Inflammatory macrophage (primary cell): Measurements from ENCODE around the gene PLCB3.

ENCODE experiments used
- DNase-seq, 2 donors: peaks; one replicate each; pipeline ENCODE4 v3.0.0-alpha.2; 2020 to 2022

Gene PLCB3

DNA sequence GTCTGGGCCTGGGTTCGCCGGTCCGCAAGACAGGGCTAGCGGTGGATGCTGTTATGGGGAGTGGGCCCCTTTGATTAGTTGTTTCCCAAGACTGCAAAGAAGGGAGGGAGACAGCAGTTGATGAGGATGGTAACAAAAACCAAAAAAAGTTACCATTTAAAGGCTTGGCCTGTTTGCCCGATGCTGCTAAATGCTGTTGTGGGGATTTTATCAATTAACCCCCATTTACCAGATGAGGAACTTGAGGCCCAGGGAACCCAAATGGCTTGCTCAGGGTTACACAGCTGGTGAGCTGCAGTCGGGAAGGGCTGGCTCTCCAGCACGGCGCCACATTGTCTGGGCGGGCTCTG lies 28.7 kb upstream of the PLCB3 start:
- no peak for DNase-seq

DNA sequence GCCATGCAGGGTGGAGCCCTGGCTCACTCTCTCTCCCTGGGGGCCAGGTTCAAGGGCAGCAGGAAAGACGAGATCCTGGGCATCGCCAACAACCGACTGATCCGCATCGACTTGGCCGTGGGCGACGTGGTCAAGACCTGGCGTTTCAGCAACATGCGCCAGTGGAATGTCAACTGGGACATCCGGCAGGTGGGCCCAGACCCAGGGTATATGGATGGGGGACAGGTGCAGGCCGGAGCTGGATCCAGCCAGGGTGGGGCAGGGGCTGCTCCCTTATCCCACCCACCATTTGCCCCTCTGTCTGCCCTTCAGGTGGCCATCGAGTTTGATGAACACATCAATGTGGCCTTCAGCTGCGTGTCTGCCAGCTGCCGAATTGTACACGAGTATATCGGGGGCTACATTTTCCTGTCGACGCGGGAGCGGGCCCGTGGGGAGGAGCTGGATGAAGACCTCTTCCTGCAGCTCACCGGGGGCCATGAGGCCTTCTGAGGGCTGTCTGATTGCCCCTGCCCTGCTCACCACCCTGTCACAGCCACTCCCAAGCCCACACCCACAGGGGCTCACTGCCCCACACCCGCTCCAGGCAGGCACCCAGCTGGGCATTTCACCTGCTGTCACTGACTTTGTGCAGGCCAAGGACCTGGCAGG lies 28.2 kb upstream of the PLCB3 start:
- no peak for DNase-seq

DNA sequence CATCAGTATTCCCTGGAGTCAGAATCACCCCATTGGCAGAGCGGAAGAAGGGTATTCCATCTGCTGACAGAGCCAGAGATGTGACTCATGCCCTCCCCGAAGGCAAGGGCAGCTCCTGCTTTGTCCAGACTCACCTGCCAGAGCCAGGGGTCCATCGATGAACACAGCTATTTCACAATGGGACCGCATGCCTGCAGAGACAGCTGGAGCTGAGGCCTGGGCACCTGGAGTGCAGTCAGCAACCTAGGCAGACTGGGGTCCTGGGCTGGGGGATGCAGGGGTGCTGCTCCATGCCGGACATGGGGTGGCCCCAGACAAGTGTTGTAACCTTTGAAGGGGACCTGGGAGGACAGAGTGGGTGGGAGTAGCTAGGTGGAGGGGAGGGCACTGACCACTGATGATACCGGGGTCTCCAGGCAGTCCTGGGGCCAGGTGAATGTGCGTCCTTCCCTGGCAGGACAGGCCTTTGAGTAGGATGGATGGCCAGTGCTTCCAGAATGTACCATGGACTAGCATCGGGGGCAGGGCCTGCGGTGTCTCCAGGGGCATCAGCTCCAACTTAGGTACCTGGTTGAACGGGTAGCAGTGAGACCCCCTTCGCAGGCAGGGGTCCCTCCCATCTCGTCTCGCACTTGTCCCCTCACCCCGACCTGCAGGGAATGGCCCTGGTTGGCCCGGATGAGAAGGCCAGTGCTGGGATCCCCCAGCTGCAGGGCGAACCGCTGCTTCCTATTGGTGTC lies 27.0 kb upstream of the PLCB3 start:
- no peak for DNase-seq

DNA sequence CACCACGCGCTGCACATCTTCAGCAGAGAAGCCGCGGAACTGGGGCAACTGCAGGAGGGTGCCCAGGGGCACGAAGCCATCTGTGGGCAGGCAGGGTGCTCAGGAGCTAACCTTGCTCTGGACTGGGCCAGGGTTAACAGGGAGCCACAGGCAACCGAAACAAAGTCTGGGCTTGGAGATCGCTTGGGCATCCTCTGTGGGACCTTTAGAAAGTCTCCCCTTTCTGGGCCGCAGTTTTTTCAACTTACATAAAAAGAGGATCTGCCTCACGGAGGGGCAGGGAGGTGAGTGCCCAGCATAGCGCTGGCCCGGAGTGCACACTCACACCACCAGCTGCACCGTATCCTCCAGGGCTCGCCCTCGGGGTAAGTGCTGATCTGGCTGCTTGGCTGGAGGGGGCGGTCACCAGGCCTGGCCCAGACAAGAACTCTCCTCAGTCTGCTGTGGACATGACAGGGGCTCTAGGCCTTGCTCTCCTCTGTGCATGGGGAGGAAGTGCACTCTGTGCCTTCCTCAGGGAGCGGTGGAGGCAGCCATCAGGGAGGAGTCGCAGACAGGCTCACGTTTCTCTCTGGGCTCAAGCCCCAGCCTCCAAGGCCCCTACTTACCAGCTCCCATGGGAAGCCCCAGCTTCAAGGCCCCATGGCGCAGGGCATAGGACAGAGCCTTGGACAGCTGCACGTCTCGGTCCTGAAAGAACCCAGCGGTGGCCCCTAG lies 26.3 kb upstream of the PLCB3 start:
- peak in 1 of 2 donors; percentile 55 for DNase-seq

DNA sequence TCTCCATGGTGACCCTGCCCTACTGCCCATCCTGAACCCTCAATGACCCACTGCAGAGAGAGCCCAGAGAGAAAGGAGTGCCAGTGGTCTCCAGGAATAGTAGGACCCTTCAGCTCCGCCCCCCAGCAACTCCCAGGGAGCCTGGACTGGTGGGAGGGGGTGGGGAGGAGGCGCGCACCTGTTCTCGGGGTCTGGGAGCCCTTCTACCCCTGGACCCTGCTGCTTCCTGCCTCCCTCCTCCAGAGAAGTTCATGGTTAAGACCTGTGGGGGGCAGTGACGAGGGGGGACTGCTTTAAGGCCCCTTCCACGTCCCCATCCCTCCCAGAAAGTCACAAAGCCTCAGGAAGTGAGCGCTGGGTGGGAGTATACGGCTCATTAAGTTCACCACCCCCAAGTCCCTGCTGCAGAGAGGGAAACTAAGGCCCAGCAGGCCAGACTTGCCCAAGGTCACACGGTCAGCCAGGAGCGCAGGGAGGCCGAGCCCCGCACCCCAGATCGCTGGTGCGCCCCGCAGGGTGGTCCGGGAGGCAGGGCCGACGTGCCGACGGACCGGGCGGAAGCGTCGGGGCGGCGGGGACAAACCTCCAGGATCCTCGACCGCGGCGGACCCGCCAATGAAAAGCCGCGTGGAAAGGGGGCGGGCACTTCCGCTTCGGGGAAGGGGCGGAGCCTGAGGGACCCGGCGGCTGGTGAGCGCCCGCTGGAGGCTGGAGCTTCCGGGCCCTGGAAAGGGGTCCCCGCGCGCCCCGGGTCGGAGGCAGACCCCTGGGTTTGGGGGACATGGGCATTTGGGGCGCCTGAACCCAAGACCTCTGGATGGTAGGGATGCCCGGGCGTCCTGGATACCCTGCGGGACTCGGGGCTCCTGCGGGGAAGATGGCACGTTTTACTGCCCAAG lies 25.5 kb upstream of the PLCB3 start, which contains the start of the genes NUDT22 and TRPT1:
Gene NUDT22 (plus strand): TSS at position 667 of the 899 bp plus-strand sequence. CDS start 379 bp downstream, outside the sequence.
Gene TRPT1 (minus strand): TSS at position 579 of the 899 bp plus-strand sequence. CDS start 326 bp downstream, at position 253.
- DNase-seq: peak; percentile 92 to 94

DNA sequence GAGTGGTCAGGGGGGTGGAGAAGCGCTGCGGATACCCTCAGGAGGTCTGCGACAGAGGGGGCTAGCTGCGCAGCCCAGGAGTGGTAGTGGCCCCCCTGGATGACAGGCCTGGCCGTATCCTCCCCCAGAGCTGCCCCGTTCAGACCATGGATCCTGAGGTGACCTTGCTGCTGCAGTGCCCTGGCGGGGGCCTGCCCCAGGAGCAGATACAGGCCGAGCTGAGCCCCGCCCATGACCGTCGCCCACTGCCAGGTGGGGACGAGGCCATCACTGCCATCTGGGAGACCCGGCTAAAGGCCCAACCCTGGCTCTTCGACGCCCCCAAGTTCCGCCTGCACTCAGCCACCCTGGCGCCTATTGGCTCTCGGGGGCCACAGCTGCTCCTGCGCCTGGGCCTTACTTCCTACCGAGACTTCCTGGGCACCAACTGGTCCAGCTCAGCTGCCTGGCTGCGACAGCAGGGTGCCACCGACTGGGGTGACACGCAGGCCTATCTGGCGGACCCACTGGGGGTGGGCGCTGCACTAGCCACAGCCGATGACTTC lies 24.8 kb upstream of the PLCB3 start:
- peak; percentile 82 to 93 for DNase-seq

DNA sequence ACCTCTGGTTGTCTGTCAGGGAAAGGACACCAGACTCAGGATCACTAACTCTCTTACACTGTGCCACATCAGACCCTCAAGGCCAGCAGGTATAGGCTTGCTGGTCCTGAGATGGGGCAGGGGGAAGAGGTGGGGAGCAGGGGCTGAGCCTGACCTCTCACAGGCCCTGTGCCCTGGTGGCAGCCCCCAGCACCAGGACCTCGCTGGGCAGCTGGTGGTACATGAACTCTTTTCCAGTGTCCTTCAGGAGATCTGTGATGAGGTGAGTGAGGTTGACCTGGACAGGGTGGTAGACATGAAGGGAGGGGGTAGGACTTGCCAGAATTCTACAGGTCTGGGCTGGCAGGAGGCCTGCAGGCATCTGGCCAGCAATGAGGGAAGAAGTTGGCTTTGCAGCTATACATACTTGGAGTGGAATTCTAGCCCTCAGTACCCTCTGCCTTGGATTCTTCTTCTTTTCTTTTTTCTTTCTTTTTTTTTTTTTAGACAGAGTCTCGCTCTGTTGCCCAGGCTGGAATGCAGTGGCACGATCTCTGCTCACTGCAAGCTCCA lies 23.8 kb upstream of the PLCB3 start:
- DNase-seq: no peak

DNA sequence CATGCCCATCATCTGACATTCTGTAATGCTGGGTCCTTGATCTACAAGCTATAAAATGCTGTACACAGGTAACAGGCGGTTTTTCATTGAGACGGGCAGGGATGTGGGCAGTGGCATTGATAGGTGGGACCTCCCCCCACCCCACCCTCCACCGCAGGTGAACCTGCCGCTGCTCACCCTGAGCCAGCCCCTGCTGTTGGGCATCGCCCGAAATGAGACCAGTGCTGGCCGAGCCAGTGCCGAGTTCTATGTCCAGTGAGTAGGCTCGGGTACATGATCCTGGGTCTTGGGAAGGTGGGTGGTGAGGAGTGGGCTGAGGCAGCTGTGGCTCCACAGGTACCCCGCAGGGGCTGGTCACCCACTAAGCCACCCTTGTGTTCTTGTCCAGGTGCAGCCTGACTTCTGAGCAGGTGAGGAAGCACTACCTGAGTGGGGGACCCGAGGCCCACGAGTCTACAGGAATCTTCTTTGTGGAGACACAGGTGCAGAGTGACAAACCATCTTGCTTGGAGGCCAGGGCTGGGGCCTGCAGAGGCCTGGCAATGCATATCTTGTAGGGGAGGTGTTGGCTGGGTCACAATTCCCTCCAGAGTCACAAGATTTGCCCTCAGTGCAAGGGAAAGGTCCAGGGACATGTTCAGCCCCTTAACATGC lies 22.1 kb upstream of the PLCB3 start:
- DNase-seq: no peak

DNA sequence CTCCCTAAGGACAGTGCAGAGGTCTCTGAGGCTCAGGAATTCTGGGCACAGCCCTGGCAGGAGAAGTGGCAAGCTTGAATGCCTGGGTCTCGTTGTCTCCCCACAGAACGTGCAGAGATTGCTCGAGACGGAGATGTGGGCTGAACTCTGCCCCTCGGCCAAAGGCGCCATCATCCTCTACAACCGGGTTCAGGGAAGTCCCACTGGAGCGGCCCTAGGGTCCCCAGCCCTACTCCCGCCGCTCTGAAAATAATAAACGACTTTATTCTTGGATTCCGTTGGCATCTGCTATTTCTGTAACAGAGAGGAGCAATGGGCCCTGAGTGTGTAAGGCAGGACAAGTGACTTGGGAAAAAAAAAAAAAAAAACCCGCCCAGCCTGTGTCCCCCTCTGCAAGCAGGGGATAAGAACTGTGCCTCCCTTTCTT lies 21.6 kb upstream of the PLCB3 start:
- no peak for DNase-seq

DNA sequence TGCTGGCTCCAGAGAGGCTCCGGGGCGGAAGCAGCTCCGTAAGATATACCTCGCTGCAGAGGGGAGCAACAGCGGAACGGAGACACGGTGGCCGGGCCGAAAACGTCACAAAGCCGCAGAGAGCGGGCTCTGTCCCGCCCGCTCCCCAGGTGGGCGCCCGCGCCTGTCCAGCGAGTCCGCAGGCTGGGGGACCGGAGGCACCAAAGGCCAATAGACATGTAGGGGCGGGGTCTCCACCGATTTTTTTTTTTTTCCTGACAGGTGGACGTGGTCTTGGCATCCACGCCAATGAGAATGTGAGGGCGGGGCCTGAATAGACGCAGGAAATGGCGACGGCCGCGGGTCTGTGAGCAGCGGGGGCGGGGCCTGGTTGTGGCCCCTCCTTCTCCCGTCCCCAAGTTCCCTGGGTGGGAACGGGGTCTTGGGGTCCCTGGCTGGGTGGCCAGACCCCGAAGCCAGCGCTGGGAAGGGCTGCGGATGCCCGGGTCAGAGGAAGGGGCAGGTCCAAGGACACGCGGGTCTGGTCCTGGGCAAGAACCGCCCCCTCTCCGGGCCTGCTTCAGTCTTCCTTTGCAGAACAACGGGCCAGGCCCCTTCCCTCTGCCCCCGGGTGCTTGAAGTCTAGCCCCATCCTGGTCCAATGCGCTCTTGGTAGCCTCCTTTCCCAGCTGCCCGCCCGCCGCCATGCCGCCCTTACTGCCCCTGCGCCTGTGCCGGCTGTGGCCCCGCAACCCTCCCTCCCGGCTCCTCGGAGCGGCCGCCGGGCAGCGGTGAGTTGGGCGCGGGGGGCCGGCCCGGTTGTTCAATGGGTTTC lies 21.0 kb upstream of the PLCB3 start, which contains the start of gene DNAJC4:
Gene DNAJC4 (plus strand): TSS at position 378 of the 814 bp plus-strand sequence. CDS start 307 bp downstream, at position 685.
- peak; percentile 73 to 86 for DNase-seq

DNA sequence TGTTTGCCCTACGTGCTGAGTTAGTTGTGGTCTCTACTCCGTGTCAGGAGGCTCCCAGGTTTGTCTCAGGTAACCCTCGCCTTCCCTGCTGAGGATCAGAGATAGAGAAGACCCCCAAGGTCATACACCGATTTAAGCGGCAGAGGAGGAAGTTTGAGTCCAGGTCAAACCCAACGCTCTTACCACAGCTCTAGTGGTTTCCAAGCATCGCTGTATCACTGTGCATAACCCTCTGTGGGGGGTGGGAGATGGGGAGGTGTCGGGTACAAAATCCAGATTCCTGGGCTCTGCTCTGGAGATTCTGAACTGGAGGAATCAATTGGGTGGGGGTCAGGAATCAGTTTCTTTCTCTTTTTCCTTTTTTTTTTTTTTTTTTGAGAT lies 20.4 kb upstream of the PLCB3 start:
- DNase-seq: no peak

DNA sequence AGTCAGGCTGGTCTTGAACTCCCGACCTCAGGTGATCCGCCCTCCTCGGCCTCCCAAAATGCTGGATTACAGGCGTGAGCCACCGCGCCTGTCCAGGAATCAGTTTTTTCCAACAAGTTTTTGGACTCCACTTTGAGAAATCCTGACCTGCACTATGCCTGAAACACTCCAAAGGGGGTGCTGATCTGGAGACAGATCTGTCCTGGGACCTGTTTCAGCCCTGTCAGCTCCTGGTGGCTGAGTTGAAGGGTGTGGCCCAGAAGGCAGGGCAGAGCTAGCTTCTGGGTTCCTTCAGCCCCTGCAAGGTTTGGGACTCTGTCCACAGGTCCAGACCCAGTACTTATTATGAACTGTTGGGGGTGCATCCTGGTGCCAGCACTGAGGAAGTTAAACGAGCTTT lies 19.8 kb upstream of the PLCB3 start:
- no peak for DNase-seq

DNA sequence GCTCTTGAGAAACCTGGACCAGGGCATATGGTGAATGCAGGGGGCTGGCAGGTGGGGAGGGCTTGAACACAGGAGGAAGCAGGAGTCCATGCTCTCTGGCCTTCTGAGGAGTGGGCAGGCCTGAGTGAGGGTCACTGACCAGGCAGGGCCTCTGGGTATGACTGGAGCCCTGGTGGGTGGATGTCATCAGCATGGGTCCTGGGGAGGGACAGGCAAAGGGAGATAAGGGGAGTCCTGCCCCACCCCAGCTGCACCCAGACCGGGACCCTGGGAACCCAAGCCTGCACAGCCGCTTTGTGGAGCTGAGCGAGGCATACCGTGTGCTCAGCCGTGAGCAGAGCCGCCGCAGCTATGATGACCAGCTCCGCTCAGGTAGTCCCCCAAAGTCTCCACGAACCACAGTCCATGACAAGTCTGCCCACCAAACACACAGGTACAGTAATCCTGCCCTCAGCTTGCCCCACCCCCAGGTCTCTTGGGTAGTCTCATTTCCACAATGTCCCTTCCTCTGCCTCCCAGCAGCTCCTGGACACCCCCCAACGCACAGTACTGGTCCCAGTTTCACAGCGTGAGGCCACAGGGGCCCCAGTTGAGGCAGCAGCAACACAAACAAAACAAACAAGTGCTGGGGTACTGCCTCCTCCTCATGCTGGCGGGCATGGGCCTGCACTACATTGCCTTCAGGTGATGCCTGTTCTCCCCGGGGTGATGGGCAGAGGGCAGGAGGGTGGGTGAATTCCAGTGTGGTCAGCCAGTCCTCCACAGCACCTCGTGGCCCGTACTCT lies 19.0 kb upstream of the PLCB3 start:
- no peak for DNase-seq

DNA sequence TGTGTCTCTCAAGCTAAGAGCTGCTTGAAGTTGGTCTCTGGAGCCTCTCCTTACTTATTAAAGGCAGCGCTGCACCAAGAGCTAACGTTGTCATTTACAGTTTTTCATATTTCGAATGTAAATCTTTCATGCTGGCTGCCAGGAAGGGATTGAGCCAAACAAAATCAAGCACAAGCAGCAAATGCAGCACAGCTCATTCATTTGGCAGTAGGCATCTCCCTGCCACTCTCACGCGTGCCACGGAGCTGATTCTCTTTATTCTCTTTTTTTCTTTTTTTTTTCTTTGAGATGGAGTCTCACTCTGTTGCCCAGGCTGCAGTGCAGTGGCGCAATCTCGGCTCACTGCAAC lies 18.4 kb upstream of the PLCB3 start:
- no peak for DNase-seq

DNA sequence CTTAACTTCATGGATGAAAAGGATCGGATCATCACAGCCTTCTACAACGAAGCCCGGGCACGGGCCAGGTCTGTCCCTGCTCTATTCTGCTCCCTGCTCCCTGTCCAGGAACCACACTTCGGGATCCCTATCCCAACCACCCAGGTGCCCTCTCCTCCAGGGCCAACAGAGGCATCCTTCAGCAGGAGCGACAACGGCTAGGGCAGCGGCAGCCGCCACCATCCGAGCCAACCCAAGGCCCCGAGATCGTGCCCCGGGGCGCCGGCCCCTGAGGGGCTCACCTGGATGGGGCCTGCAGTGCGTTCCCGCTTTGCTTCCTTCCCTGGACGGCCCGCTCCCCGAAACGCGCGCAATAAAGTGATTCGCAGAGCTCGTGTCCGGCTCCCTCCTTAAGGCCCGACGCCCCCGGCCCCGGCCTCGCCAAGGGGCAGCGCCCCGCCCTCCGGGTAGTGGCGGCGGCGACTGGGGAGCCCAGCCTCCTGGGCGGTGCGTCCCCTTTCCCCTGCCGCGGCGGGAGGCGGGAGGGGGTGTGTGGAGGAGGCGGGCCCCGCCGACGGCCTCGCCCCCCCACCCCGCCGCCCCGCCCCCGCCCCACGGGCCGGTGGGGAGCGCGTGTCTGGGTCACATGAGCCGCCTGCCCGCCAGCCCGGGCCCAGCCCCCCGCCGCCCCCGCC lies 17.3 kb upstream of the PLCB3 start, which contains the start of gene VEGFB:
Gene VEGFB (plus strand): TSS at position 672 of the 674 bp plus-strand sequence. CDS start 250 bp downstream, outside the sequence.
- peak; percentile 17 to 62 for DNase-seq

DNA sequence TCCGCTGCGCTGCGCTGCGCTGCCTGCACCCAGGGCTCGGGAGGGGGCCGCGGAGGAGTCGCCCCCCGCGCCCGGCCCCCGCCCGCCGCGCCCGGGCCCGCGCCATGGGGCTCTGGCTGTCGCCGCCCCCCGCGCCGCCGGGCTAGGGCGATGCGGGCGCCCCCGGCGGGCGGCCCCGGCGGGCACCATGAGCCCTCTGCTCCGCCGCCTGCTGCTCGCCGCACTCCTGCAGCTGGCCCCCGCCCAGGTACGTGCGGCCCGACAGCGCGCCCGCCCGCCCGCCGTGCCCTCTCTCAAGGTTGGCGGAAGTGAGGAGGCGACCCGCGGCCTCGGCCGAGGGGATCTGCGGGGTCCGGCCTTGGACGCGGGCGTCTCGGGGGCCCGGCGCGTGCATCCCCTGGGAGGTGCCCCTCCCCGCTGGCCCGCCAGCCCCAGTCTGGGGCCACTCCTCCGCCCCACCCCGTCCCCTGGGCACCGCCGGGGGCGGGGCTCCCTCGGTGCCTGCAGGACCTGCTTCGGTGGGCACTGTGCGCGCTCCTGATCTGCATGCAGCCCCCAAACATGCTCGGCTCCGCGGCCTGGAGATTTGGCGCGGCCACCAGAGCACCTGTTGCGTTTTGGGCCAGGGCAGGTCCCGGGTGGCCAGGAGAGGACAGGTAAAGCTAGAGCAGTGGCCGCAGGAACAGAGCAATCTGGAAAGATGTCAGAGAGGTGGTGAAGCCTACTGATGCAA lies 16.5 kb upstream of the PLCB3 start:
- peak in 1 of 2 donors; percentile 47 for DNase-seq

DNA sequence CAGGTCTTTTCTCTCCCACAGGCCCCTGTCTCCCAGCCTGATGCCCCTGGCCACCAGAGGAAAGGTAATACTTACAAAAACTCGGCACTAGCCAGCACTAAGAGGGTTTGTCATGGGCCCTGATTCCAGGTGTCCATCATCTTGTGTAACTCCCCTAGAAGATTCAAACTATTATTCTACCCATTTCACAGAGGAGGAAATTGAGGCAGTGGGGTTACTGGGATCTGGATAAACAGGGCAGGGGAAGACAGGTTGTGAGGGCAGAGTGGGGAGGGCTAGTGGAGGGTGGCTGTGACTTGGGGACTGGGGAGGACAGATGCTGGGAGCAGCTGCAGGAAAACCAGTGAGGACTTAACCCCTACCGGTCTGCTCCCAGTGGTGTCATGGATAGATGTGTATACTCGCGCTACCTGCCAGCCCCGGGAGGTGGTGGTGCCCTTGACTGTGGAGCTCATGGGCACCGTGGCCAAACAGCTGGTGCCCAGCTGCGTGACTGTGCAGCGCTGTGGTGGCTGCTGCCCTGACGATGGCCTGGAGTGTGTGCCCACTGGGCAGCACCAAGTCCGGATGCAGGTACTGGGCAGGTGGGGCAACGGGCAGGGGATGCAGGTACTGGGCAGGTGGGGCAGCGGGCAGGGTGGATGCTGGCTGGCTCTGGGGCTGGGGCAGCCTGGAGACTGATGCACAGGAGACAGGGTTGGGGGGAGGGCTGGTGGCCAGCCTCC lies 15.7 kb upstream of the PLCB3 start:
- DNase-seq: no peak
